GM23248 (cell line): ENCODE measurements around the gene WSB1.

ENCODE experiments used
- EZH2 ChIP-seq: fragments of 200-600 bp; sonication (generic); IDR thresholded peaks from 2 replicates; pipeline ENCODE4 v1.6.1; 2018; ENCODE audit warnings: antibody characterized with exemption, mild to moderate bottlenecking; ENCODE audit not compliant: insufficient read depth, poor library complexity, severe bottlenecking
- EZH2phosphoT487 ChIP-seq: fragments of 200-600 bp; sonication (generic); IDR thresholded peaks from 2 replicates; pipeline ENCODE4 v1.6.1; 2018; ENCODE audit warnings: antibody characterized with exemption, moderate library complexity, mild to moderate bottlenecking, low read depth; ENCODE audit not compliant: insufficient read depth

DNA sequence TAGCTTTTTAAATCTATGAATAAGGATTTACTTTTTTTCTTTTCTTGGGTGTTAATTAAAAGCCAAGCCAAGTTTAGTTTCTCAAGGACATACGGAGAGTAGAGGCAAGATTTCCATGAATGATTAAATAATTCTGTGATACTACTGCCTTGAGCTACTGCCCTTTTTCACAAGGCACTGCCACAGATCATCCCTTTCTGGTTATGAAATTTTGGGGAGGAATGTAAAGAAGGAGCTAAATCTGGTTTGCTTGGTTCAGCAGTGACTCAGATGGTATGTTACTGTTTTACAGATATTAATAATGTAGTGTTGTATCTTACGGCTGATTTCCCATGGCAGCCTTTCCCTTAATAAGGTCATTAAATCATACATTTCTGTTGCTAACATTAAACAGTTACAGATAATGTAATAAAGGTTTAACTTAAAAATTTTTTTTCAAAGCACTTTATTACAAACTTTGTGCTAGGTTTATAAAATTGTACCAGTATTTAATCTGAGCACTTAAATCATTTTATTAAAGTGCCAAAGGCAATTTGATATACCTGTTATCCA, 2.6 kb downstream of the WSB1 start:
- TF ChIP-seq EZH2 (no peak), EZH2phosphoT487 (no peak)
